ENCODE results near the gene C1GALT1C1L.

DNA sequence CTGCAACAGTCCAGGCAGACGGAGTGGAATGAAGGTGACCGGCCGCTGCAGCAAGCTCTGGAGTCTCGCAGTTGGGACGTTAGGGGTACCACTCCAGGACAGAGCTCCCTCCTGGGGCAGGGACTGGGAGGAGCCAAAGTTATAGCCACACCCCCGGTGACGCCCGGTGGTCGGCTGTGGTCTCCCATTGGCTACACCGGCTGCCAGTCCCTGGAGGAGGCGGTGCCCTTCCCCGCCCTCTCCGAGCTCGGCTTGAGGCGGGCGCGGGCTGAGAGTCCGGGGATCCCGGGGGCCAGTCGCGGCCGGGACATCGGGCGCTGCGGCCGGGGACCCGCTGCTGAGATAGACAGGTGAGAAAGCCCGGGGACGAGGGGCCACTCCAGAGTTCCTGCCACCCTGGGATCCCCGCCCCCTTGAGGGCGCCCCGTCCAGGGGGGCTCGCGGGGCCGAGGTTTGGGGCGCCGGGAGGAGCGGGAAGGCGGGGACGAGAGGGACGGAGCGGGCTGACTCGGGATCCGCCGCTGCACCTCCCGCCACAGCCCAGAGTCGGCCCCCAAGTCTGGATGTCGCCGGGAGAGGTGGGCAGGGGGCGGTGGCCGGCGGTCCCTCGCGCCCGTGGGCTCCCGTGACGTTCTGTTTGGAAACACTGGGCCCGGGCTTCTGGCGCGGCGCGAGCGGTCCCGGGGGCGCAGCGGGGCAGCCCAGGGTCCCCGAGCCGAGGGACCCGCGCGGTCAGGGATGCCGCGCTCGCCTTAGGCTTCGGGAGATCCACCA is 39.0 kb downstream of the C1GALT1C1L start, which contains the start of gene PLEKHH2:
- TF ChIP-seq, protein P1, sequence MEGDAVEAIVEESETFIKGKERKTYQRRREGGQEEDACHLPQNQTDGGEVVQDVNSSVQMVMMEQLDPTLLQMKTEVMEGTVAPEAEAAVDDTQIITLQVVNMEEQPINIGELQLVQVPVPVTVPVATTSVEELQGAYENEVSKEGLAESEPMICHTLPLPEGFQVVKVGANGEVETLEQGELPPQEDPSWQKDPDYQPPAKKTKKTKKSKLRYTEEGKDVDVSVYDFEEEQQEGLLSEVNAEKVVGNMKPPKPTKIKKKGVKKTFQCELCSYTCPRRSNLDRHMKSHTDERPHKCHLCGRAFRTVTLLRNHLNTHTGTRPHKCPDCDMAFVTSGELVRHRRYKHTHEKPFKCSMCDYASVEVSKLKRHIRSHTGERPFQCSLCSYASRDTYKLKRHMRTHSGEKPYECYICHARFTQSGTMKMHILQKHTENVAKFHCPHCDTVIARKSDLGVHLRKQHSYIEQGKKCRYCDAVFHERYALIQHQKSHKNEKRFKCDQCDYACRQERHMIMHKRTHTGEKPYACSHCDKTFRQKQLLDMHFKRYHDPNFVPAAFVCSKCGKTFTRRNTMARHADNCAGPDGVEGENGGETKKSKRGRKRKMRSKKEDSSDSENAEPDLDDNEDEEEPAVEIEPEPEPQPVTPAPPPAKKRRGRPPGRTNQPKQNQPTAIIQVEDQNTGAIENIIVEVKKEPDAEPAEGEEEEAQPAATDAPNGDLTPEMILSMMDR (IDR thresholded peaks at IDR 0.05) = no peak
- peak; percentile 64 for TF ChIP-seq POLR2A (IDR thresholded peaks at IDR 0.05)
- peak; percentile 56 to 81 (median 79) for TF ChIP-seq POLR2AphosphoS5 (IDR thresholded peaks at IDR 0.05)
